Aorta (tissue), 5 donors: ENCODE results near the gene MMRN1. TPM values are rescaled to one million over a fixed set of nuclear protein-coding genes. Genes with fewer than 3 reads are reported as not detected.

Experiments used
- ATAC-seq: fragments of 200-7000 bp; cut with Tn5 transposase; one replicate; pipeline ENCODE4 v1.9.1; 2022; ENCODE audit warnings: moderate library complexity; ENCODE audit not compliant: low FRiP score
- DNase-seq, 2 donors: peaks; one replicate each; pipeline ENCODE4 v3.0.0-alpha.2; 2020
- H3K27ac ChIP-seq, 2 donors: one replicate each; pipeline ENCODE4 v1.5.1; 2013; ENCODE audit warnings: low read length in 2 of 2, mild to moderate bottlenecking in 2 of 2, moderate library complexity in 2 of 2, control low read depth in 1 of 2, inconsistent platforms in 1 of 2, low read depth in 1 of 2
- H3K27me3 ChIP-seq, 2 donors: one replicate each; pipeline ENCODE4 v1.6.1; 2013; ENCODE audit warnings: control low read depth in 1 of 2, low read length in 1 of 2, mild to moderate bottlenecking in 1 of 2, moderate library complexity in 1 of 2; ENCODE audit not compliant: insufficient read depth in 2 of 2, control insufficient read depth in 1 of 2
- H3K36me3 ChIP-seq, 2 donors: one replicate each; pipeline ENCODE4 v1.6.1; 2013; ENCODE audit warnings: control low read depth in 1 of 2, low read length in 1 of 2, mild to moderate bottlenecking in 1 of 2; ENCODE audit not compliant: insufficient read depth in 2 of 2, control insufficient read depth in 1 of 2
- H3K4me1 ChIP-seq, 2 donors: one replicate each; pipeline ENCODE4 v1.6.1; 2013; ENCODE audit warnings: low read length in 2 of 2, control low read depth in 1 of 2, mild to moderate bottlenecking in 1 of 2, moderate library complexity in 1 of 2; ENCODE audit not compliant: insufficient read depth in 2 of 2, control insufficient read depth in 1 of 2
- H3K4me3 ChIP-seq, 2 donors: one replicate each; pipeline ENCODE4 v1.5.1; 2013; ENCODE audit warnings: low read length in 2 of 2, control low read depth in 1 of 2, mild to moderate bottlenecking in 1 of 2
- H3K9me3 ChIP-seq: one replicate; pipeline ENCODE4 v1.6.1; 2013; ENCODE audit warnings: mild to moderate bottlenecking, low read length; ENCODE audit not compliant: control insufficient read depth
- WGBS, 2 donors: extraction: QIAGEN DNeasy Blood & Tissue Kit; methylation state at CpG; one replicate each; pipeline ENCODE4 v1.1.7; 2013; 5-methylcytosine and 5-hydroxymethylcytosine counted together
- intact Hi-C, 2 donors: fragments of 100-400 bp; cut with DNase I; formaldehyde crosslinking; loops; one replicate each; pipeline versions ENCODE4 v1.14.2 to v1.15.0; 2022
- polyA plus RNA-seq, 2 donors: library from polyadenylated mRNA; stranded (reverse); fragments of 200-250 nt; gene quantifications; one replicate each; pipeline ENCODE4 v1.2.3, GENCODE V29; 2013
- total RNA-seq, 2 donors: library from RNA; stranded (reverse); fragmentation: NEBNext Ultra II Directional; extraction: Animal tissue kit (Norgen Biotek cat#: 25700); gene quantifications; one replicate each; pipeline ENCODE4 v1.2.1, GENCODE V29; 2021
- donor health status: healthy with polysubstance abuse.
- donor health status: Bipolar disorder and iron deficiency.
- donor health status: DM: no; HTN: no; CAD: no.
- donor health status: DM: no; HTN: no; CAD: no.
- donor health status: DM: yes; HTN: yes; CAD: no.

MMRN1 gene
- total and polyA plus RNA-seq, 4 donors = 0.10 to 87.0 (median 12.3) TPM

- Histone ChIP-seq H3K27ac (no peak overlapping the region), H3K36me3 (no peaks in the 10 kb centered on the region), H3K4me3 (no peak overlapping the region), H3K4me1 (no peaks in the 10 kb centered on the region), H3K27me3 (no peaks in the 10 kb centered on the region), H3K9me3 (no peaks in the 10 kb centered on the region)
- DNase-seq (no peak), ATAC-seq (no peak)
- 46 to 52% methylated on average over 3 of the region's 3 CpGs for WGBS, 2 donors
- intact Hi-C loops = loop anchor here (5.0 kb wide), 1 partner anchor 677 kb away; no protein-coding TSS in a partner anchor
These were observed 9.9 kb downstream of the MMRN1 start for GRCh38 chr4:89904524-89904923.

- ATAC-seq = no peak
- H3K4me1 ChIP-seq = no peaks in the 10 kb centered on the region
- H3K9me3 ChIP-seq = no peaks in the 10 kb centered on the region
- no peak overlapping the region for H3K4me3 ChIP-seq
- H3K27me3 ChIP-seq = no peaks in the 10 kb centered on the region
- no peak for DNase-seq
- no peaks in the 10 kb centered on the region for H3K36me3 ChIP-seq
- intact Hi-C loops = no loop called here
- H3K27ac ChIP-seq = no peak overlapping the region
These were observed 11.7 kb downstream of the MMRN1 start for GRCh38 chr4:89906316-89906715.

DNA sequence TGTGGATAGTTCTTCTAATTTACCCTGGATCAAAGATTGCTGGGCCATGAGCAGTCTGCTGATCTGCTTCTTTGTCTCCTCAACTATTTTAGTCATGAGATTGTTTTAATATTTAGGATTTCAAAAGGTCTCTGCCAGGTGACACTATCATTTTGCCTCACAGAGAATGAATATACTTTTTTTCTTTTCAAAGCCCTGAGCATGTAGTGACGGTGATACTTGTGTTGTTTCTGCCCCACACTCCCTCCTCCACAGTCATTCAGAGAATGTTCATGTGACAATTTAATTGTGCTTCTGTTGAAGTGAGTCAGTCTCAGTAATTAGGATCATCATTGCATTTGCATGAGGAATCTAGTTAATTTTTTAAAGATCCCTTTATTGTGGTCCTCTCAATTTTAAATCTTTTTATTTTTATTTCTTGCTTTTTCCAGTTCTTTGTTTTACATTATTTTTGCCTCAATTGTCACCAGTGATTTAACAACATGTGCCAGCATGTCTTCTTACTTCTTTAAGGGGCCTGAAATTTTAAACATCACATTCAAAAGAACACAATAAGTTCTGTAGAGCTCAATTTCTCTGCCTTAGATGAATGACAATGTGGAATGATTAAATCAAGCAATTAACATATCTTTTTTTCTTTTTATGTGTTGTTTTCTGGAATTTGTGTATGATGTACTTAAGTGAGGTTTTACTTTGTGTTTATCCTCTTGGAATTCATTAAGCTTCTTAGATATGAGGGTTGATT lies 12.3 kb downstream of the MMRN1 start:
- Histone ChIP-seq H3K4me1 (no peaks in the 10 kb centered on the region), H3K4me3 (no peak overlapping the region), H3K36me3 (no peaks in the 10 kb centered on the region), H3K27me3 (no peaks in the 10 kb centered on the region), H3K9me3 (no peaks in the 10 kb centered on the region), H3K27ac (no peak overlapping the region)
- intact Hi-C loops = no loop called here
- ATAC-seq (no peak), DNase-seq (no peak)
- WGBS, 2 donors = 36 to 47% methylated on average over 1 of the region's 1 CpG

DNA sequence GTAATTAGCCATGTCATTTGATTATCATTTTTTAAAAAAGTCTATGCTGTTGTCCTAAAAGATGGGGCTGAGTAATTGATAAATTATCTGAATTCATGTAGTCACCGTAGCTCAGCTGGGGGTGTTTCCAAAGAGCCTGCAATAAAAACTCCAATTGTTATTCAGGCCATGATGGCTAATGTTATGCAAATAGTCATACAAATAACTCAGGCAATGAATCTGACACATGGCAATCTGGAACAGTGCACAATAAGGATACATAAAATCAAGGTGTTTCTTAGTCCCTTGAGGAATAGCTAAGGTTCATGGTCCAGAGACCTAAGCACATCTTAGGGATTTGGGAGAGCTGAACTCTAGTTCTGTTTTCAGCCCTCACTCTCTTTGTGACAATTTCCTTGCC lies 15.2 kb downstream of the MMRN1 start:
- no peak for ATAC-seq
- Histone ChIP-seq H3K9me3 (no peaks in the 10 kb centered on the region), H3K27ac (no peak overlapping the region), H3K4me3 (no peak overlapping the region), H3K27me3 (no peaks in the 10 kb centered on the region), H3K36me3 (no peaks in the 10 kb centered on the region), H3K4me1 (no peaks in the 10 kb centered on the region)
- DNase-seq = no peak
- WGBS, 2 donors = 77 to 84% methylated on average over 1 of the region's 1 CpG
- intact Hi-C loops = no loop called here

DNA sequence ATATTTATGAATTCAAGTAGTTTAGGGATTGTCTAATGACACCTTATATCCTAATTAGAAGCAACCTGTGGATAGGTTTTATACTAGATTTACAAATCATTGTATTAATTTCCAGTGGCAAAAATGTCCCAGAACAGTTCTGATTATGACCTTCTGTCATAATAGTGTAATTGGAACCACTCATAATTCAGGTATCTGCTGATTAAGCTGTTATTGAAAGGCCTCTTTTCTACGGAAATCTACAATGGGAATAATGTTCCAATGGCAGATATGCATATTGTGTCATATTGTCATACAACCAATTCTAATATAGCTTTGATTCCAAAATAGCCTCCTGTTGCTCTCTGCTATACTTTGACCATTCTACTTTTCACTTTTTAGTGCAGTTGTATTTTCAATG lies 19.0 kb downstream of the MMRN1 start:
- no peaks in the 10 kb centered on the region for H3K36me3 ChIP-seq
- H3K4me1 ChIP-seq = no peaks in the 10 kb centered on the region
- no peak for DNase-seq
- H3K27ac ChIP-seq = no peak overlapping the region
- intact Hi-C loops = no loop called here
- no peak for ATAC-seq
- no peaks in the 10 kb centered on the region for H3K27me3 ChIP-seq
- no peaks in the 10 kb centered on the region for H3K9me3 ChIP-seq
- 54 to 67% methylated on average over 1 of the region's 1 CpG for WGBS, 2 donors
- H3K4me3 ChIP-seq = no peak overlapping the region

DNA sequence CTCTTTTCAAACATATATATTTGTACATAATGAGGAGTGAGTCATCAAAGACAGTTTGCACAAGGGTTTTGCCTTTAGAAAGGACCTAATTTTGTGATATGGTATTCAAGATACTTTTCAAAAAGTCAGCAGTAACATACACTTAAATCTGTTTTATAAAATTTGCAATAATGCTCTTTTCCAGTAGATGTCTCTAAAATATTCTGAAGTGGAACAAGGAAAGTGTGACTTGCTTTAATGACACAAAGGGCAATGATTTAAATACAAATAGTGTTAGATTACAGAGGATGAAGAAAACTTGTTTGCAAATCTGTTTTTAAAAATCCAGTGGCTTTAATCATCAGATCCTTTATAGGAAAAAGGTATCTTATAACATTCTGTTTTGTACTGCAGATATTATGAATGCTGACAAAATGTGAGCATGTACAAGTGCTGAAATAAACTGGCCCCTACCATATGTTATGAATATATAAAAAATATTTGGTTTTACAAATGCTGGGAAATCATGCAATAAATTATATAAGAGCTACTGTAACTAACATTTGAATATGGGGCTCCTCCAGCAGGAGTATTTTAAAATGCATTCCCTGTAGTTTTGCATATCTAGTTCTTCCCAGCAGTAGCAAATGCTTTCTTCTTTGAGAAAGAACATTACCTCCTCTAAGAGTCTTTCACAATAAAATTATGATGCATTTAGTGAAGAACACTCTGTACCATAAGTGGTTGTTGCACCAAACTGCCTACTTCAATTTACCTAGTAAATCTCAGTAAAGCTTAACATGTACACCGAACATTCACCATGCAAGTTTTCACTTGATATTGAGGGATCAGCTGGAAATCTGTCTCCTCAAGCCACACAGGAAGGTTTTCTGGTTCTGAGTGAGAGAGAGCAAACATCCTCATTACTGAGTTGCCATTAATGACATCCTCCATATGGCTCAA lies 20.2 kb downstream of the MMRN1 start:
- DNase-seq (no peak), ATAC-seq (no peak)
- H3K9me3 ChIP-seq = no peaks in the 10 kb centered on the region
- H3K4me3 ChIP-seq = no peak overlapping the region
- no peaks in the 10 kb centered on the region for H3K27me3 ChIP-seq
- 58 to 72% methylated on average over 1 of the region's 1 CpG for WGBS, 2 donors
- H3K36me3 ChIP-seq = no peaks in the 10 kb centered on the region
- no peak overlapping the region for H3K27ac ChIP-seq
- intact Hi-C loops = no loop called here
- H3K4me1 ChIP-seq = no peaks in the 10 kb centered on the region

DNA sequence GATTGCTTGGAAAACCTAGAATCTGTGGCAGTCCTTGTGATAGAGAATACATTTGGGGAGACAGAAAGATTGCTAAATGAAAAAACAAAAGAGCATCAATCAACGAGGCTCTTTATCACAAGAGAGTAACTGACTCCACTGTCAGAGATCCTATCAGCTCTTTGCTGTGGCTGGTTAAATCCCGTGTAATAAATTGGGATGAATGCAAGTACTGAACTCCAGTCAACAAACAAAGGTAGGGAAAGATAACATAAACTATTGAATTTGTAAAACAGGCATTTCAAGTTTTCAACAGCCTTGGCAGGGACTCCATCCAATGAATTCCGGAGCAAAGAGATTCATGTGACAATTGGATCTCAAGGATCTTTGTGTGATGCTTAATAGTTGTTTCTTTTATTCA lies 21.3 kb downstream of the MMRN1 start:
- H3K27ac ChIP-seq = no peak overlapping the region

DNA sequence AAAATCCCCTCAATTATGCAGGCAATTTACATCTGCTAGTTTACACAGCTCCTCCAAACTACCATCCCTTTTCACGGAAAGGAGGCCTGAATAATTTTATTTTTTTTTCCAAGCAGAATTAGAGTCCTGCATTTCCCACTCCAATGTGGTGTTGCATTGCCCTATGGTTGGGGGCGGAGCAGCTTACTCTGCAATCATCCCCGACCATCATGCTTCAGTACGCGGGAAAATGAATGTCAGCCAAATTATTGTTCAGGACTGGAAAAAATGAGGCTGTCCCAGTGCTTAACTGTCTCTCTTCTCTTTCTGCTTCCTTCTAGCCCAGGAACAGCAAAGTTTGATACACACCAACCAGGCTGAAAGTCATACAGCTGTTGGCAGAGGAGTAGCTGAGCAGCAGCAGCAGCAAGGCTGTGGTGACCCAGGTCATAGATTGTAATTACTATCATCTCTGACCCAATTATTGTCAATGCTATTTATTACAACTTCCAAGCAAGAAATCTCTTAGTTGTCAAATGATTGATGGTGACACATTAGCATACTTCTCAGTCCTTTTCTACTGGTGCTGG lies 28.3 kb downstream of the MMRN1 start:
- Histone ChIP-seq H3K4me1 (no peaks in the 10 kb centered on the region), H3K9me3 (no peaks in the 10 kb centered on the region), H3K27ac (no peak overlapping the region), H3K36me3 (no peaks in the 10 kb centered on the region), H3K27me3 (no peaks in the 10 kb centered on the region), H3K4me3 (no peak overlapping the region)
- ATAC-seq = no peak
- intact Hi-C loops = no loop called here
- DNase-seq = no peak
- WGBS, 2 donors = 65 to 66% methylated on average over 5 of the region's 5 CpGs

More for the DNA sequence above, 21.3 kb downstream of the MMRN1 start:
- H3K4me1 ChIP-seq = no peaks in the 10 kb centered on the region
- intact Hi-C loops = no loop called here
- H3K27me3 ChIP-seq = no peaks in the 10 kb centered on the region
- no peaks in the 10 kb centered on the region for H3K36me3 ChIP-seq
- no peak for DNase-seq
- WGBS, 2 donors = 24 to 25% methylated on average over 3 of the region's 3 CpGs
- no peaks in the 10 kb centered on the region for H3K9me3 ChIP-seq
- ATAC-seq = no peak
- H3K4me3 ChIP-seq = no peak overlapping the region
